HG02678 (cell line): Measurements from ENCODE around the gene C1QTNF6.
"Not testable (repeated sequence)": the region's sequence is repeated elsewhere in the genome, so short reads cannot be mapped to it uniquely, and the experiment has no call there.

Source experiments
- ATAC-seq: cut with Tn5 transposase; IDR thresholded peaks from one replicate; pipeline ENCODE4 v1.9.1; 2021; ENCODE audit warnings: mild to moderate bottlenecking, moderate library complexity; ENCODE audit not compliant: unreplicated experiment

The C1QTNF6 gene

DNA sequence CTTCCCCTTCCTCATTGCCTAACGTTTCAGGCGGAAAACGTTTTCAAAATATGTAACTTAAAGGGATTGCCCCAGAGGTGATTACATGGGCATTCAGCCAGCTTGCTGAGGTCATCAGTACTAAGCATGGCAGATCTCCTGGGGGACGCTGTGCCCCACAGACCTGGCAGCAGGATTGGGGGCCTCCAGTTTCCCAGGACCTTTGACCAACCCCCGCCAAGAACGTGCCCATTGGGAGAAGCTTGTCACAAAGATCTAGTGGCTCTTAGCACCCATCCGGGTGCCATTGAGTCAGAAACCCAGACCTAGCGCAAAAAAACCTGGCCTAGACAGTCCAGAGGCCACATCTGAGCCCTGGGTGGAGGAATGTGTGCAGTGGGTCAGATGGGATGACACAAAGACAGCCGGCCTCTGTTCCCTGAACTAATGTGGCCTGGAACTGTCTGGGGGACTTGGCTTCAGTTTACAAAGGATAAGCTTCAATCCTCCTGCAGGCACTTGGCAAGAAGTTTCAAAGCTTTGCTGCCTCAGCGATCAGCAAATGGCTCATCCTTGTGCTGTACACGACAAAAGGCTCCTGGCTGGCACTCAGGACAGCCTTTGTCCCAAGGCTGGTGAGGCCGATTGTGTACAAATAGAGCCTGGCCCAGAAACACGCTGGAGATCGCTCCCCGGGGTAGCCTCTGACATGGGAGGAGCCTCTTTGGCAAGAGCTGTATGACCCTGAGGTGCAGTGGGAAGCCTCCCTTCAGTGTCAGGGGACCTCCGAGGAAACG lies 9.5 kb downstream of the C1QTNF6 start:
- no peak for ATAC-seq

DNA sequence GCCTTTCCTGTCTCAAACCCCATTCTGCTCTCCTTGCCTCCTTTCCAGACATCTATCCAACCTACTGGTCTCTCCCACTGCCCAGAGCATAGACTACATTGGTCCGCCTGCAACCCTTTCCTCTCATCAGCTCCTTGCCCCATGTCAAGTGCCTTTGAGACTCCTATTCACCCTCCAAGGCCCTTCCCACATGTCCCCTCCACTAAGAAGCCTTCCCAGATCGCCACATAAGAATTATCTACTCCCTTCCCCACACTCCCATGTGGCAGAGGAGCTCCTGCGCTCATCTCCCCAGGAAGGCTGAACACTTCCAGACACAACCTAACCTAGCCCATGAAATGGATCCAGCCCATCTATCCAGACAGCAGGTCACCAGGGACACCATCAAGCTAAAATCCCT lies 10.3 kb downstream of the C1QTNF6 start:
- ATAC-seq: no peak

DNA sequence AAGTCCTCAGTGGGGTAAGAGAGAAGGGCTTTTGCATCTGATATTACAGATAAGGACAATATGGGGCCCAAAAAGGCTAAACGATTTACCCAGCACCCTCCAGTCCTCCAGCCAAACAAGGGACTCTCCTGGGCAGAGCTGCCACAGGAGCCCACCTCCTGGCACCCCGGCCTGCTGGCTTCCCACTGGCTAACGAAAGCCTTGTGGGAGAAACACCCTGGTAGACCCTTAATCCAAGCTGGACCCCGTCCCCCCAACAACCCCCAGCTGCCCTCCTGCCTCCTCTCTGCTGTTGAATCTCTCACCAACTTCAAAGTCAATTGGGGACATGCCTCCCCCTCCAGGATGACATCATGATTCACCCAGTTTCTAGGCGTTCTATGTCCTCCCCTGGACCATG lies 10.8 kb downstream of the C1QTNF6 start:
- no peak for ATAC-seq

DNA sequence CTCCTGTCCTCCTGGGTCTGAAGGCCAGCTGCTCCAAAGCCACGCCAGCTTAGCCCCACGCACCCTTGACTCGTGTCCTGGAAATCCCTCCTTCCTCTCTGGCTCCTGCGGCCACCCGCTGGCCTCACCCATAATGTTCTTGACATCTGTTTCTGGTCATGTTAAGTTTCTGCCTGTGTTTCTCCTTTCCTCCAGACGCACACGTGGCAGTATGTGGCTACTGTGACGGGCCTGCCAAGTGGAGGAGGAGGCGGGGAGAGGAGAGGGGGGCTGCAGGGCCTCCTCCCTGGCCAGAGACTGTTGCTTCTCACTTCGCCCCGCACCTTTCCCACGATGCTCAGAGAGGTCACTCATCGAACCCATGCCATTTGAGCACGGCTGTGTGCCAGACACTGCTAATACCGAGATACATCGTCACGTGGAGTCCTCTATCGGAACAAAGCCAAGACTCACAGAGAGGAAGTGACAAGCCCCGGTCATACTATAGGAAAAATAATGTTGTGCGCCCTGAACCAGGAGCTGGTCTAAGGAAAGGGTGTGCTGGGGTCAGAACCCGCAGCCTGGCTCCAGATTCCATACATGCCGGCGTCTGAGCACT lies 11.5 kb downstream of the C1QTNF6 start:
- ATAC-seq: no peak

DNA sequence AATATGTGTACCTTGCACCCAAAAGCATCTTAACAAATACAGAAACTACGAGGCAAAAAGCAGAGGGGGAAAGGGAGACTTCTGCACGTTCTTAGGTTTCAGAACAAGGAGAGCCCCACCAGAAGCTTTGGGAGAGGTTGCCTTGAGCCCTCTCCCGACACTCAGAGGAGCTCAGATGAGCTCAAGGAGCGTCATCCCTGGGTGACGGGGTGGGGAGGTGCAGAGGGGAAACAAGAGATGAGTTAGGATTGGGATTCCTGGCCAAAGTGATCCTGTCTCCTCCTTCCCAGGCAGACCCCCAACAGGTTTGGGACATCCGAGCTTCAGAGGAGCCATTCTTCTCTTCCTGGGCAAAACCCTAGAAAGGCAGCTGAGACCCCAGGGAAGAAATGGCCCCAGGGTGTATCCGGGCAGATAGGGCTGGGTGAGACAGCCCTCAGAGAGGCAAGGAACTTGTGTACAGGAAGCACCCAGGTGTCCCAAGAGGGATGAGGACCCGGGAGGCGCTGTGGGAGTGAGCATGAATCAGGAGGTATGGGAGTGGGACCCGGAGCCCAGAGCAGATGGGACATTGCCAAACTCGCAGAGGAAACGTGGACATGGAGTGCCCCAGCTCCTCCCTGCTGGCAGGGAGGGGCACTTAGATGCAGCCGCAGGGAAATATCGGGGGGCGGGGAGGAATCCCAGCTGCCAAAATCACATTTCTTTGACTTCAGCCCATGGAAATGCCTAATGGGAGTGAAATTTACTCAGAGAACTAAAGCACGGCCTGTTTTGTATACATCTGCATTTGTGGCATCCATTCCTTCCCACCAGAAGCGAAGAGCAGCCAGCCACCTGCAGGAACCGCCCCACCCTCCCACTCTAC lies 12.4 kb downstream of the C1QTNF6 start:
- ATAC-seq: no peak

DNA sequence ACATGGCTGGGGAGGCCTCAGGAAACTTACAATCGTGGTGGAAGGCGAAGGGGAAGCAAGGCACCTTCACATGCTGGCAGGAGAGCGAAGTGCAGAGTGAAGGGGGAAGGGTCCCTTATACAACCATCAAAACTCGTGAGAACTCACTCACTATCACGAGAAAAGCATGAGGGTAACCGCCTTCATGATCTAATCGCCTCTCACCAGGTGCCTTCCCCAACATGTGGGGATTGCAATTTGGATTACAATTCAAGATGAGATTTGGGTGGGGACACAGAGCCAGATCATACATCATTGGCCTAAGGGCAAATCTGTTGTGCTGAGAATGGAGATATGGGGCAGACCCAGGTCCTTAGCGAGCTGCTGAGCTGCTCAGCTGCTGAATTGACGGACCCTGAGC lies 13.1 kb downstream of the C1QTNF6 start:
- no peak for ATAC-seq

DNA sequence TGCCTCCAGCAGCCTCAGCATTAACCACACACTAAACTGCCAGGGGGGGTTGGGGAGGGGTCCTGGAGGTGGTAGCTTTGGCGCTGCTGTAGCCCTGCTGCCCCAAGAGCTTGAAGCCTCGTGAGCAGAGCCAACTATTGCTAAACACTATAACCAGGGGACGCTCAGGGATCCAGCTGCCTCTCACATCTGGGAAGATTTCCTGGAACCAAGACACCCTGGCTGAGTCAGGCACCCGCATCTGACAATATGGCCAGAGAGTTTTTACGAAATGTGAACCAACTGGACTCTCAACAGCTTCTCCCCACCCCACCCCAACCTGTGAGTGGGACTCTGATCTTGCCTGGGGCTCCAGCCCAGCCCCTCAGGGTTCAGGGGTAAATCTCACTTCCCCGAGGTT lies 14.3 kb downstream of the C1QTNF6 start:
- no peak for ATAC-seq

DNA sequence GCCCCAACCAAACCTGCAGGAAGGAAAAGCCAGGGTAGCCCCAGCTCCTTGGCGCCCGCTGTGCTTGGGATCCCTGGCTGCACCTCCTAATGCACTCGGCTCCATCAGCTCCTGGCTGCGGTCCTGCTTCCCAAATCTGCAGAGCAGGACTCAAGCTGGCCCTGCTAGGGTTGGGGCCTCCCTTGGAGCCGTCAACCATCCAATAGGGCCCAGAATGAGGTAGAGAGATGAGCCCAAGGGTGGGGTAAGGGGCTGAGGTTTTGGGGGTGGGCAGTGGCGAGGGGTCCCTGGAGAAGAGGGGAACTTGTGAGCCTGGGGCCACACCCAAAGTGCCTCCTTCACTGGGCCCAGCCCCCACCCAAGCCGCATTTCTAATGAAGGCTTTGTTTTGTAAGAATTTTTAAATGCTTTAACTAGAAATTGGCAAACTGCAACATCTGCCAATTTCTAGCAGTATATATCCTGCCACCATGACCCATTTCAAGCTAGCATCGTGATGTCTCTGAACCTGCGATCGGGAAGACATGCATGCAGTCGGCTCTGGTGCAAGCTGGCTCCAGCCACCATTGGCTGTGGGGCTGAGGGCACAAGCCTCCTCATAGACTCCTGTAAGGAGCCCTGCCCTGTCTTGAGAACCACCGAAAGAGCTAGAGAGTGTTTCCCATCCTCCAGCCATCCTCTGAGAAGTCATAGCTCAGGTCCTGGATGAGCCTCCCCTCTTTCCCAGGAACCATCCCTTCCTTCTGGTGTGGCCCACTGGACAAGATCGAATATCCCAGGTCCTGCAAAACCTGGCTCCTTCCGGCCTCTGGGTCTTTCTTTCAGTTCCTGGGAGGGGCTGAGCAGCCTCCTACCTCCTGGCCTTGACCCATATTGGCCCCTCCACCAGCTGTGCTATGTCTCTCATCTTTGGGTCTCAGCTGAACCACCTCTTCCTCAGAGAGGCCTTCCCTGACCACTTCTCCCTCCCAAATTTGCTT lies 15.5 kb downstream of the C1QTNF6 start:
- ATAC-seq: no peak

DNA sequence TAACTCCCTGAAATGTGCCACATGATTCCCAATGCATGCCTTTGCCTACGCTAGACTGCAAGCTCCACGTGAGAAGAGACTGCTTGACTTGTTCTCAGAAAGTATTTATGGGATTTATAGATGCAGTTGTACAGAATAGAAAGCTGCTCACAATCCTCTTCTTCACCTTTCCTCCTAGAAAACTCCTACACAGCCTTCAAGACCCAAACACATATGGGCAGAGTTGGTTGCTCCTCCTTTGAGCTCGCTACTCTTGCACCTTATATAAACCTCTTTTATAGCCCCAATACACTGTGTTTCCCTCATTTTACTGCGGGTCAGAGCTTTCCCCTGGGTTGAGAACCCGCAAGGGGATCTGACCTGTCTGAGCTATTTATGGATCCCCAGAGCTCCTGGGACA lies 16.4 kb downstream of the C1QTNF6 start:
- no peak for ATAC-seq

DNA sequence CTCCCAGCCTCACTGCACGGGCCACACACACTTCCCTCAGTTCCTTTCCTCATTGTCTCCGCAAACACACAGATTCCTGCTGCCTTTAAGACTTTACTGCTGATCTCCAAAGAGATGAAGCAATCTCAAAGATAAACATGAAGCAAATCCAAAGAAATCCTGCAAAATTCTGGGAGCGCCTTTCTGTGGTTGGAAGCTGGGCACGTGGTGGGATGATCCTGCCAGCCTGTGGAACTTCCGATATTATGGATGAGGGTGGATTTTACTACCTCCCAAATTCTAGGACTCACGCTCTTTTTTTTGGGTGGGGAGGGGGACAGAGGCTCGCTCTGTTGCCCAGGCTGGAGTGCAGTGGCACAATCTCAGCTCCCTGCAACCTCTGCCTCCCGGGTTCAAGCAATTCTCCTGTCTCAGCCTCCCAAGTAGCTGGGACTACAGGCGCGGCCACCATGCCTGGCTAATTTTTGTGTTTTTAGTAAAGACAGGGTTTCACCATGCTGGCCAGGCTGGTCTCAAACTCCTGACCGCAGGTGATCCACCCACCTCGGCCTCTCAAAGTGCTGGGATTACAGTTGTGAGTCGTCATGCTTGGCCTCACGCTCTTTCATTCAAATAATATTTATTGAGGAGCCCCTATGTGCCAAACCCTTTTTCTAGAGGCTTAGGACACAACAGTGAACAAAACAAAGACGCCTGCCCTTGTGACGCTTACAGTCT lies 17.2 kb downstream of the C1QTNF6 start:
- not testable (repeated sequence) for ATAC-seq

DNA sequence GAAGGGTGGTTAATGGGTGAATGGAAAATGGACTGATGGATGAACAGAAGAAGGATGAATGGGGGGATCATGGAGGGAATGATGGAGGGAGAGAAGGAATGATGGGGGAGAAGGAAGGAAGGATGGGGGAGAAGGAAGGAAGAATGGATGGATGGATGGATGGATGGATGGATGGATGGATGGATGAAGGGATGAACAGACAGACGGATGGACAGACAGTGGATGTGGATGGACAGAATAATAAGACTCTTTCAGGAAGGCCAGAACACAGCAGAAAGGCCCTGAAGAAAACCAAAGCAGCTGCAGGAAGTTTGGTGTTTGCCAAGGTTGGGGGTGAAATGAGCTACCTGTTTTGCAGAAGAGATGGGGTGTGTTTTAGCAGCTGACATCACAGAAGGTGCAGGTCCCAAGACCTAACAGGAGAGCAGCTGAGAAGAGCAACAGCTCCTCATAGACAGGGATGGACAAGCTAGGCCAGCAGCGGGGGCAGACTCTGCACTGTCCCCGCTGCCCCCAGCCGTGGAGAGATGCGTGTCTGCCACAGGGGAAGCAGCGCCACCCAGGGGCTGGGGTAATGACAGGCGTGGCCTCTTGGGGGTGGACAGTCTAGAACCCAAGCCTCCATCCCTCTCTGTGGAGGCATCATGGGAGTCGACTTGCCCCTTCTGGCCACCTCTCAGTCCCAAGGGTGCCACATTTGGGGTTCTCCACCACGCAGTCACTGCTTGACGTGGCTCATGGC lies 17.9 kb downstream of the C1QTNF6 start:
- no peak for ATAC-seq

DNA sequence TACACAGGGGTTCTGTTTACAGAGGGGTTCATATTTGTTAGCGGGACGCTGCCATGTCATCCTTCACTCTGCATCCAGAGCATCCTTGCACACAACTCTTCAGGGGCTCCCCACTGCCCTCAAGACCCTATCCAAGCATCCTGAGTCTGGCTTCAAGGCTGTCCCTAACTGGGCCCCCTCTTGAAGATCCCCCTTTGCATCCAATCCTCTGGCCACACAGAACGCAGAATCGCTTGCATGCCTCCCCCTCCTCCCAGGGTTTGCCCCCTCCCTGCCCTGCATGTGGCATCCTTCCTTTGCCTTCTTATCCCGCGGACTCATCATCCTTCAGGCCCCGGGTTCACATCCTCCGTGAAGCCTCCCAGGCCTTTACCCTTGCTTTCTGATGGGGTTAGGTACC lies 18.6 kb downstream of the C1QTNF6 start:
- ATAC-seq: no peak

DNA sequence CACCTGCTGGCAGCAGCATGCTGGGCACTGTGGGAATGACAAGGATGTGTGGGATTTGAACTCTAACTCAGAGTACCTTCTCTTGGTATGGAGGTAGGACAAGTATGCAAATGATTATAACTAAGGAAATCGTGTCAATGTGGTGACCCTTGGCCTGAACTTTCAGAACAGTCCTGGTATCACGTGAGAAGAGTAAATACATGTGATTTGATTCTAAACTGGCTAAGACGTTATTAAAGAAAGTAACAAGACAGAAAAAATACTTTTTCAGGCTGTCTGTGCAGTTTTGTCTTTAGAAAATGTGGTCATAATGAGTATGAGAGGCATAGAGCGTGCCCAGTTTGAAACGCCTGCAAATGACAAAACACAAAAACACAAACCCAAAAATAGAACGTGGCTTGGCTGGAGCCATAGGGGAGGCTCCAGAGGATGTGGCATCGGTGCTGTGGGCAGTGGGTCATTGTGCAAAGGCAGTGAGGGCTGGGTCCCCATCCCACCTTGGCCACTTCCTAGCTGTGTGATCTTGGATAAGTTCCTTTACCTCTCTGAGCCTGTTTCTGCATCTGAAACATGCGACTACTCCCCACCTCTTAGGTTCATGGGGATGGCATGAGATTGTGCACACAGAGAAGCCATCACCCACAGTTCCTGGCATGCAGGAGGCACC lies 19.9 kb downstream of the C1QTNF6 start:
- ATAC-seq: no peak

DNA sequence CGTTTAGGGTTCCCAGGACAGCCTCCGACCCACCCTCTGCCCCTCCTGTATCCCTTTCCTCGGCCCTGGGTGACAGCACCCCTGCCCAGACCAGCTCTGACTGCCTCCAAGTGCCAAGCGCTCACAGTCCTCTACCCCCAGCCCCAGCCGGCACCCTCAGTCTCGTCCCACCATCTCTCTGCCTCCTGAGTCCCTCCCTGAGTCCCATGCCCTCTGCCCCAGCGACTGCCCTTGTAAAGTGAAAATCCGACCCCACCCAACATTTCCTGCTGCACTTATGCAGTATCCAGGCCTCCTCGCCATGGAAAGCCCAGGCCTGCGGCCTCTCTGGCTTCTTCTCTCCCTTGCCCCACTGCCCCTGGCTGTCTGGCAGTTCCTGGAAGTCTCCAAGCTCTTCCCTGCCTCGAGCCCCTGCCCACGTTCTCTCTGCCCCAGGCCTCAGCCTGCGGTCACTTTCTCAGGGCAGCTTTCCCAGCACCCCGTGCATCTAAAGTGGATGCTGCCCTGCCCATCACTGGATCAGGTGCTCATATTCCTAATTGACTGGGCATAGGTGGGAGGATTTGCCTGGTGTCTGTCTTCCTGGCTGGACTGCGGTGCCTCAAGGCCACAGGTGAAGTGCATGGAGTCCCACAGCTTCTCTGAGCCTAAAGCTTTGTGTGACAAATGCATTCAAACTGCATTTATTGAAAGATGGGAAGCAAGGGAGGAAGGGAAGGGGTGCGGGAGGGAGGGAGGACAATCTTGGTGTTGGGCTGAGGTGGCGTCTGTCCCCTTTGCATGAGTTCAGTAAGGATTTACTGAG lies 20.7 kb downstream of the C1QTNF6 start:
- no peak for ATAC-seq

DNA sequence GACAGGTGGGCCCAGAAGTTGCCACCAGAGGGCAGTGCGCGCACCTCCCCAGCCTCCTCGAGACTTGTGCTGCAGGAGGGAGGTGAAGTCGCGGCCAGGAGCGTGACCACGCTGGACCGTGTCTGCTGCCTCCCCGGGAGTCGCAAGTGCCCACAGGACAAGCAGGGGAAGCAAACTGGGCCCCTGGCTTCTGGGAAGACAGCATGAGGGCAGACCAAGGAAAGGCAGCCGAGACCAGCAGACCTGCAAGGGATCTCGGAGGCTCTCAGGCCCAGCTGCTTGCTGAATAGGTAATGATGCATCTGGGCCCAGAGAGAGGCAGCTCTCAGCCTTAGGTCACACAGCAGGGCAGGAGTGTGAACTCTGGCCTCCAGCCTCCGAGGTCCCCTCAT lies 21.4 kb downstream of the C1QTNF6 start:
- no peak for ATAC-seq

DNA sequence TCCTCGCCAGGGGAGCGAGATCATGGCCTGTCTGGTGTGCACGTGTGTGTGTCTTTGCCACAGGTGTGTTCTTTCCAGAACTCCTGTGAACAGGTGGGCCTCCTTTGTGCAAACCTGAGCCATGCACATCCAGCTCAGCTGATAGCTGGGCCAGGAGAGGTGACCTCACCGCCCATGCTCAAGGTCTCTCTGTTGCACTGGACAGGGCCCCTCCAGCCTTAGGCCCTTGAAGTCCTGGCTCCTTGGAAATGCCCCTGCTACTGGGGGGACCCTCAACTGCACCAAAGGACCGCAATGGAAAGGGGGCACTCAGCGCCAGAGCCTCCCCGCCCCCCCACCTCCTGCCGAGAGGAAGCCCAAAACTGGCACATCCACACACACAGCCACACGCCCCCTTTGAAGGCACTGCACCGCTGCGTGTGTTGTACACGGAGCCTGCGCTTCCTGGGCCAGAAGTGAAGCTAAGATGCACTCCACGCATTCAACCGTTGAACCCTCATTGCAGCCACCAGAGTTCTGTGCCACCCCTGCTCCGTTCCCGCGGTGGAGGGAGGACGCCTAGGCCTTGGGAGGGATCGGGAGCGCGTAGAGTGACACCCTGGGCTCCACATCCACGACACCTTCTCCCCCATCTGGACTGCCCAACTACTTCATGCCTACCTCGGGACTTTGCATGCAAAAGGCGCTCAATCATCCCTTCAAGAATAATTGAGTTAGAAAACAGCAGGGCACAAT lies 21.9 kb downstream of the C1QTNF6 start:
- no peak for ATAC-seq

DNA sequence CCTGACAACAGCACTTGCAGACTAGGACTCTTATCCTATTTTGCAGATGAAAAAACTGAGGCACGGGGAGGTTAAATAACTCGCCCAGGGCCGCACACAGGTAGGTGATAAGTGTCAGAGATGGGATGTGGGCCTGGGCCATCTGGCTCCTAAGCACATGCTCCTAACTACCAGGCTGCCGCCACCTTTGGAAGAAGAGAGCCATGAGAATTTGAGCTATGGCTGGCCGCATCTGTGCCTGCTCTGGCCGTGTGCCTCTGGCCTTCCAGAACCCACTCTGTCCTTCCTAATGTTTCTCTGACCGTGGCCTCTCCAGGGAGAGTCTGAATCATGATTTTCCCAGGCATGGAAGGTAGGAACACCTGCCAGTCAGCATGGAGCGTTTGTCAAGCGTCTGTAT lies 23.0 kb downstream of the C1QTNF6 start:
- ATAC-seq: no peak
